HG02970 (cell line): ENCODE measurements around the gene DNAJC25.

ENCODE experiments used
- ATAC-seq: cut with Tn5 transposase; IDR thresholded peaks from one replicate; pipeline ENCODE4 v1.9.1; 2021; ENCODE audit warnings: mild to moderate bottlenecking, moderate library complexity, moderate number of reproducible peaks; ENCODE audit not compliant: unreplicated experiment, low FRiP score

Gene DNAJC25

GRCh38 chr9:111622626-111623025, 8.5 kb upstream of the DNAJC25 start:
- no peak for ATAC-seq

GRCh38 chr9:111627260-111627963, 3.7 kb upstream of the DNAJC25 start:
- ATAC-seq: no peak

- ATAC-seq: no peak
These were observed 2.7 kb upstream of the DNAJC25 start for GRCh38 chr9:111628411-111628810.

DNA sequence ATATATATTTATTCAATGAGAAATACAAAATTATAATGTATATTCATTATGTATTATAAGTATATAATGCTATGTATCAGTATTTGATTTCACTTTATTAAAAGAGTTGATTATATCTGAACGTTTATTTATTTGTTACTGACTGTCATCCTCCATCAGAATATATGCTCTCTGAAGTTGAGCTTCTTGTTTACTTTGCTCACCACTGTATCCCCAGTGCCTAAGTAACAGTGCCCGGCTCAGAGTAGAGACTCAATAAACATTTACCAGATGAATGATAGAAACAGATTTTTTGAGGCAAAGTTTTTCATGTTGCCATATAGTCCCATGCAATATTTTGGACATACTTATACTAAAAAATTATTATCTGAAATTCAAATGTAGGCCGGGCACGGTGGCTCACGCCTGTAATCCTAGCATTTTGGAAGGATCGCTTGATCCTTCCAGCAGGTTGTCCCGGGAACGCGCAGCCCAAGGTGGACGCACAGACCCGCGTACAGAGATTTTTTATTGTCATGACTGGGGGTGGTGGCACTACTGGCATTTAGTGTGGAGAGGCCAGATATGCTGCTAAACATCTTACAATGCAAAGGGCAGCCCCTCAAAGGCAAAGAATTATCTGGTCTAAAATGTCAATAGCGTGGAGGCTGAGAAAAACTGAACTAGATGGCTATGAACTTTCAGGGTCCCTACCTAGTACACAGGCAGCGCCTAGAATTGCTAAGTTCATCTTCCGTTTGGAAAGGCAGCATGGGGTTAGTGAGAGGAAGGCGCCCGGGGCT, 761 bp upstream of the DNAJC25 start:
- no peak for ATAC-seq

- no peak for ATAC-seq
These were observed 245 bp upstream of the DNAJC25 start for GRCh38 chr9:111630964-111631213.

- no peak for ATAC-seq
These were observed 926 bp downstream of the DNAJC25 start for GRCh38 chr9:111632060-111632459.

DNA sequence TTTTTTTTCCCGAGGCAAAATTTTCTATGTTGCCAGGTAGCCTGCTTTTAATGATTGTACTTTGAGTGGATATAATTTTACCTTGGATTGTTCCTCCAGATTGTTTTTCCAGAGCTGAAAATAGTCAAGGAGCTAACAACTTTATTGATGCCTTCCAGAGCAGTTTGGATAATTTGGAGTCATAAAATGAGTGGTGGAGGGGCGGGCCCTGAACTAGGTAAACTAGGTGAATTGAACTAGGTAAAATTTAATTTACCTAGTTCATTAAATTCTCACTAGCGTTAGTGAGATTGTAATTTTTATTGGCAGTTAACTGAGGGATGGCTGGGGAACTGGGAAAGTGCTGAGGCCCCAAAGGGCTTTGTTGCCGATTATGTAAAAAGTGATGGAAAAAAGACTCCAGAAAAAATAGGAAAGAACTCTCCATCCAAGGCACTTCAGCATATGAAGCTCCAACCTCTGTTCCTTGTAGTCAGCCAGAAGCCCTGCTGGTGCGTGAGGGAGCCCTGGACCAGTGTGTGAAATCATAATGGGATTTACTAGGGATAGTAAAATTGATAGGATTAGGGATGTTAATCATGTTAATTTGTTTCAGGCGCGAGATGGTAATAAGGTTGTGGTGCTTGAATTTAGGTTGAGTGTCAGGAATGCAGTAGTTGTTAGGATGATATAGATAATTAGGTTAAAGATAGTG, 1.7 kb downstream of the DNAJC25 start:
- ATAC-seq: no peak

GRCh38 chr9:111633389-111633736, 2.2 kb downstream of the DNAJC25 start:
- ATAC-seq: no peak

GRCh38 chr9:111634860-111635259, 3.7 kb downstream of the DNAJC25 start:
- no peak for ATAC-seq

GRCh38 chr9:111637421-111637950, 6.4 kb downstream of the DNAJC25 start:
- no peak for ATAC-seq

DNA sequence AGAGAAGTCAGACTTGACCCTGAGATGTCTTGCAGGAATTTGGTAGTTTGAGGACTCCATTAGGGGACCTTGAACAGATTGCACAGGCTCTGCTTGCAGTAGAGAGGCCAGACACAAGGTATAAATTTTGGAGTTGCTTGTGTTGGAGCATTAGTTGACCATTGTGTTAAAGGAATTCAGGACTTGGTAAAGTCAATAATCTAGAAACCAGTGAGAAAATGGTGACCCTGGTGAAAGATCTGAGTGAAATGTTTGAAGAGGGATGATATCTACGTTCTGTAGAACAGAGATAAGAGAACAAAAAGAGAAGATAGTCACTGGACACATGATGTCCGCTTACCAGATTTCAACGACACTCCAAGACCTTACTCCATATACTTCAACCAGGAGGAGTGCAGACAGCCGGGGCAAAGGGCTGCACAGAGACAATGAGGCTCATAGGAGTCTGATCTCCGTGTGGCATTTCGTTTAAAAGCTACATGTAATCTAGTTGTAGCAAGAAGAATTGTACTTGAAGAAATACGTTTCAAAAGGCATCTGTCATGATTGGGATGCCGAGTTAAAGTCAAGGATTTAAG, 13.2 kb downstream of the DNAJC25 start:
- ATAC-seq: no peak

GRCh38 chr9:111645806-111646205, 14.7 kb downstream of the DNAJC25 start:
- ATAC-seq: no peak

- ATAC-seq: no peak
These were observed 15.3 kb downstream of the DNAJC25 start for GRCh38 chr9:111646417-111646816.

DNA sequence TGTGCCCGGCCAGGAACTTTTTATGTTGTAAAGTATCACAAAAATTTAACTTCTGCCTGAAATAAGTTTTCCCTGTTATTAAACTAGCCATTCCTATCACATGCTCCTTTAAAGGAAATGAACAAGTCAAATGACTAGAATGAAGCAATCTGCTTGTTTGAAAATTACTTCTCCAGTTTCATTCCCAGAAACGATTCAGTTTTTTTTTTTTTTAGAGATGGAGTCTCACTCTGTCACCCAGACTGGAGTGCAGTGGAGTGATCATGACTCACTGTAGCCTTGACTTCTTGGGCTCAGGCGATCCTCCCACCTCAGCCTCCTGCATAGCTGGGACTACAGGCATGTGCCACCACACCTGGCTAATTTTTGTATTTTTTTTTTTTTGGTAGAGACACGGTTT, 16.9 kb downstream of the DNAJC25 start:
- ATAC-seq: no peak

- ATAC-seq: no peak
These were observed 17.9 kb downstream of the DNAJC25 start for GRCh38 chr9:111649016-111649415.

DNA sequence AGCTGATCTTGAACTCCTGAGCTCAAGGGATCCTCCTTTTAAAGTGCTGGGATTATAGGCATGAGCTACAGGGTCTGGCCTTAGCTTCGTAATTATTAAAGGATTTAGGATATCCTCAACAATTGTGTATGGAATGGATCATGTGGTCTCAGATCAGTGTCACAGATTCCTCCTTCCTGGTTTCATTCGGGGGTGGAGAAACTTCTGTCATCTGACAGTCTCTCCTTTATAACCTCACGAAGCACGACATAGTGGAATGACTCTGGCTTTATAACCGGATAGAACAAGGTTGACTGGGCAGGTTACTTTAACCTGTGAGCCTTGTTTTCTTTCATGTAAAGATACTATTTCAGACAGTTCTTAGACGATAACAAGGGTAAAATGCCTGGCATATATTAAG, 25.9 kb downstream of the DNAJC25 start:
- no peak for ATAC-seq

DNA sequence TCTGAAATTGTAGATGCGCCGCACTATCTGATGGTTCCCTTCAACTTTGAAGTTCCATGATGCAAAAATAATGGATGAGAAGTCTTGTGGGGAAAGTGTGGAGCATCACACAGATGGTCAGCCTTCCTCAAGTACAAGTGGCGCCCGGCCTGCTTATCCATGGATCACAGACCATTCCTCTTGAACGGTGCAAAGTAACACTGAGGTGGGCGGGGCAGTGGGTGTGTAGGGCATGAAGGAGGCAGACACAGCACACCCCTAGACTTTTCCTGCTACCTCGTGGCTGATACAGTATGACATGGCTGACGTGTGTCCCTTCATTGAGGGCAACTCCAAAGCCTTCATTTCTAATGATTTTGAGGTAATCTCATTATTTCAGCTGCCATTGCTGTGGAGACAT, 27.8 kb downstream of the DNAJC25 start:
- ATAC-seq: no peak

DNA sequence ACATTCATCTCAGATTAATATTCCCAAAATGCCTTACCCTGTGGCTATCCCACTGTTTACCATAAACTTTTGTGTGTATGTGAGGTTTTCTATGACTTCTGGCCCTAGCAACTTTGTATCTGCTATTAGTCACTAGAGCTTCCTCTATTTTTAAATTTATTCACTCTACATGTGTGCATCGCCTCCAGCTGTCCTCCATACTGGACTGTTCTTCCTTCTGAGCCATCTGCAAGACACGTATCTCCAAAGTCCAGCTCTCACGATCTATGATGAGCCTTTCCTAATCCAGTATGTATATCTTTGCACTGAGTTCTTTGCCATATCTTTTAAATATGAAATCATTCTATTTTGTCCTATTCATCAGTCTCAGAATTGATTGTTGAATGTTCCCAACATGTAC, 28.6 kb downstream of the DNAJC25 start:
- no peak for ATAC-seq

- ATAC-seq: peak; percentile 85
These were observed 30.1 kb downstream of the DNAJC25 start, which contains the start of gene GNG10 for GRCh38 chr9:111661150-111661801. TSS of gene GNG10 (plus strand) at chr9:111661605. CDS start at chr9:111661635, 30 bp downstream.

GRCh38 chr9:111661802-111662521, 30.8 kb downstream of the DNAJC25 start:
- peak; percentile 38 for ATAC-seq
